Right lung (tissue), 10 donors: ENCODE data around the gene APCDD1. TPM values are rescaled to one million over a fixed set of nuclear protein-coding genes. Genes with fewer than 3 reads are reported as not detected.
A peak's percentile ranks its signal among the peaks of the same experiment; 100 is the strongest.

Experiments
- DNase-seq, 2 donors: peaks; one replicate each; pipeline ENCODE4 v3.0.0-alpha.2; 2013
- long read RNA-seq, 8 donors: transcript quantifications; one replicate each; lab custom pipeline, GENCODE V29; 2026
- polyA plus RNA-seq, 5 donors: library from polyadenylated mRNA; unstranded; fragments of 120-200 nt; gene quantifications; one replicate each; pipeline versions ENCODE4 v1.2.1 to v1.2.3, GENCODE V29; 2013; ENCODE audit warnings: inconsistent platforms in 1 of 5, low replicate concordance in 1 of 5; ENCODE audit not compliant: insufficient read length in 5 of 5, insufficient read depth in 1 of 5

The APCDD1 gene
- polyA plus RNA-seq: 100 to 1,000 TPM; 134 to 182 (median 143) TPM
- long read RNA-seq, donor 1, transcript APCDD1-201 (5 exons, 3,809 nt): major isoform, 29 of 41 reads
- long read RNA-seq, donor 1, partial matches to known transcripts: 12 of 41 reads
- long read RNA-seq, donor 1, other reads (novel, unspliced or antisense): 0 of 41 reads
- long read RNA-seq, donor 2, transcript APCDD1-201 (5 exons, 3,809 nt): major isoform, 25 of 27 reads
- long read RNA-seq, donor 2, partial matches to known transcripts: 0 of 27 reads
- long read RNA-seq, donor 2, other reads (novel, unspliced or antisense): 0 of 27 reads
- long read RNA-seq, donor 3, transcript APCDD1-201 (5 exons, 3,809 nt): major isoform, 25 of 88 reads
- long read RNA-seq, donor 3, partial matches to known transcripts: 58 of 88 reads
- long read RNA-seq, donor 3, other reads (novel, unspliced or antisense): 5 of 88 reads
- long read RNA-seq, donor 4, transcript APCDD1-201 (5 exons, 3,809 nt): major isoform, 12 of 26 reads
- long read RNA-seq, donor 4, partial matches to known transcripts: 13 of 26 reads
- long read RNA-seq, donor 4, other reads (novel, unspliced or antisense): 0 of 26 reads
- long read RNA-seq, donor 5, transcript APCDD1-201 (5 exons, 3,809 nt): major isoform, 25 of 27 reads
- long read RNA-seq, donor 5, partial matches to known transcripts: 0 of 27 reads
- long read RNA-seq, donor 5, other reads (novel, unspliced or antisense): 0 of 27 reads
- long read RNA-seq, donor 6, transcript APCDD1-201 (5 exons, 3,809 nt): major isoform, 34 of 43 reads
- long read RNA-seq, donor 6, partial matches to known transcripts: 8 of 43 reads
- long read RNA-seq, donor 6, other reads (novel, unspliced or antisense): 0 of 43 reads
- long read RNA-seq, donor 7, transcript APCDD1-201 (5 exons, 3,809 nt): major isoform, 21 of 27 reads
- long read RNA-seq, donor 7, partial matches to known transcripts: 6 of 27 reads
- long read RNA-seq, donor 7, other reads (novel, unspliced or antisense): 0 of 27 reads
- long read RNA-seq, donor 8, transcript APCDD1-201 (5 exons, 3,809 nt): major isoform, 10 of 10 reads
- long read RNA-seq, donor 8, partial matches to known transcripts: 0 of 10 reads
- long read RNA-seq, donor 8, other reads (novel, unspliced or antisense): 0 of 10 reads

- DNase-seq: peak; percentile 92 to 93
Measured at GRCh38 chr18:10453806-10454680, at the start of gene APCDD1. Gene APCDD1 (plus strand): TSS chr18:10454635. CDS start chr18:10454982, 347 bp downstream.

GRCh38 chr18:10405014-10405493, 49.4 kb upstream of the APCDD1 start:
- DNase-seq: peak; percentile 75 to 81

GRCh38 chr18:10405816-10406663, 48.4 kb upstream of the APCDD1 start:
- DNase-seq: peak in 1 of 2 donors; percentile 45

GRCh38 chr18:10408131-10408530, 46.3 kb upstream of the APCDD1 start:
- DNase-seq: no peak

- DNase-seq: no peak
Measured at GRCh38 chr18:10409041-10409440, 45.4 kb upstream of the APCDD1 start.

- no peak for DNase-seq
Measured at GRCh38 chr18:10410472-10411308, 43.7 kb upstream of the APCDD1 start.

GRCh38 chr18:10412933-10413332, 41.5 kb upstream of the APCDD1 start:
- no peak for DNase-seq

GRCh38 chr18:10413722-10414121, 40.7 kb upstream of the APCDD1 start:
- DNase-seq: no peak

- no peak for DNase-seq
Measured at GRCh38 chr18:10414293-10414842, 40.1 kb upstream of the APCDD1 start.

GRCh38 chr18:10416065-10416464, 38.4 kb upstream of the APCDD1 start:
- no peak for DNase-seq

GRCh38 chr18:10417191-10417590, 37.2 kb upstream of the APCDD1 start:
- DNase-seq: no peak

- DNase-seq: no peak
Measured at GRCh38 chr18:10417664-10418063, 36.8 kb upstream of the APCDD1 start.

- no peak for DNase-seq
Measured at GRCh38 chr18:10418836-10419235, 35.6 kb upstream of the APCDD1 start.

- DNase-seq: no peak
Measured at GRCh38 chr18:10419420-10420103, 34.9 kb upstream of the APCDD1 start.

- no peak for DNase-seq
Measured at GRCh38 chr18:10420561-10421352, 33.7 kb upstream of the APCDD1 start.

GRCh38 chr18:10421859-10422258, 32.6 kb upstream of the APCDD1 start:
- no peak for DNase-seq

GRCh38 chr18:10422731-10423130, 31.7 kb upstream of the APCDD1 start:
- DNase-seq: no peak
